Activated naive CD4-positive, alpha-beta T cell treated with anti-CD3 and anti-CD28 coated beads, Interleukin-2, amount 10 ng/mL, durations not matched to agents 7 days and 5 days (primary cell): ENCODE results near the gene ZNF648.
"Not testable (repeated sequence)": the region's sequence is repeated elsewhere in the genome, so short reads cannot be mapped to it uniquely, and the experiment has no call there.

Source experiments
- CTCF ChIA-PET: fragments of 350-600 bp; sonication (Branson Sonifier 250); formaldehyde crosslinking; loops from one replicate; lab custom pipeline; 2021; ENCODE audit warnings: antibody characterized with exemption; lab: Charles Lee
- DNase-seq: peaks from one replicate; pipeline ENCODE4 v3.0.0-alpha.2; 2020
- H3K27ac Mint-ChIP-seq: one replicate; pipeline ENCODE4 v1.8.0; 2021; ENCODE audit warnings: mild to moderate bottlenecking, moderate library complexity, mixed read lengths
- H3K27me3 Mint-ChIP-seq: one replicate; pipeline ENCODE4 v1.8.0; 2021; ENCODE audit warnings: mild to moderate bottlenecking, mixed read lengths
- H3K36me3 Mint-ChIP-seq: one replicate; pipeline ENCODE4 v1.8.0; 2021; ENCODE audit warnings: mixed read lengths
- H3K4me1 Mint-ChIP-seq: one replicate; pipeline ENCODE4 v1.8.0; 2021; ENCODE audit warnings: mixed read lengths
- H3K4me3 Mint-ChIP-seq: one replicate; pipeline ENCODE4 v1.8.0; 2021; ENCODE audit warnings: mild to moderate bottlenecking, moderate library complexity, mixed read lengths
- H3K9me3 Mint-ChIP-seq: one replicate; pipeline ENCODE4 v1.8.0; 2021; ENCODE audit warnings: mixed read lengths

ZNF648 gene

GRCh38 chr1:182062223-182062622, 711 bp upstream of the ZNF648 start:
- CTCF ChIA-PET, result interaction anchor here (1.0 to 1.6 kb wide), 2 partner anchors 17 to 126 kb away, joined by 3 to 4 read pairs; no protein-coding TSS in a partner anchor
- Mint-ChIP-seq H3K36me3 (no peaks in the 10 kb centered on the region), H3K27me3 (peaks cover 67% of the 10 kb centered on the region), H3K4me3 (no peak overlapping the region), H3K4me1 (peaks cover 4% of the 10 kb centered on the region), H3K9me3 (no peaks in the 10 kb centered on the region), H3K27ac (no peak overlapping the region)
- no peak for DNase-seq

GRCh38 chr1:182060877-182061276, 635 bp downstream of the ZNF648 start:
- DNase-seq, result no peak
- CTCF ChIA-PET, result no interaction called here
- Mint-ChIP-seq H3K4me3 (no peak overlapping the region), H3K27me3 (peaks cover 71% of the 10 kb centered on the region), H3K4me1 (peaks cover 10% of the 10 kb centered on the region), H3K36me3 (no peaks in the 10 kb centered on the region), H3K27ac (no peak overlapping the region), H3K9me3 (no peaks in the 10 kb centered on the region)

- Mint-ChIP-seq H3K36me3 (no peaks in the 10 kb centered on the region), H3K4me3 (no peak overlapping the region), H3K4me1 (peaks cover 10% of the 10 kb centered on the region), H3K27me3 (peaks cover 70% of the 10 kb centered on the region), H3K27ac (no peak overlapping the region), H3K9me3 (no peaks in the 10 kb centered on the region)
- DNase-seq, result no peak
- CTCF ChIA-PET, result interaction anchor here (1.5 kb wide), 1 partner anchor 8 kb away, joined by 3 read pairs; no protein-coding TSS in a partner anchor
Measured at GRCh38 chr1:182059936-182060335, 1.6 kb downstream of the ZNF648 start.

- Mint-ChIP-seq H3K4me3 (no peak overlapping the region), H3K27ac (peak overlapping the region; percentile 62), H3K9me3 (no peaks in the 10 kb centered on the region), H3K36me3 (no peaks in the 10 kb centered on the region), H3K27me3 (peaks cover 60% of the 10 kb centered on the region), H3K4me1 (peaks cover 14% of the 10 kb centered on the region)
- DNase-seq, result peak; percentile 23
- CTCF ChIA-PET, result interaction anchor here (1.4 to 1.5 kb wide), 2 partner anchors 87 to 120 kb away, joined by 3 read pairs; no protein-coding TSS in a partner anchor
Measured at GRCh38 chr1:182056601-182057366, 4.7 kb downstream of the ZNF648 start.

- CTCF ChIA-PET, result interaction anchor here (0.7 to 4.6 kb wide), 27 partner anchors 11 to 577 kb away, joined by 3 to 49 read pairs (median 4); partner anchors contain the start of gene CACNA1E
- no peaks in the 10 kb centered on the region for H3K36me3 Mint-ChIP-seq
- peak; percentile 76 for DNase-seq
- peaks cover 22% of the 10 kb centered on the region for H3K4me1 Mint-ChIP-seq
- no peak overlapping the region for H3K27ac Mint-ChIP-seq
- no peak overlapping the region for H3K4me3 Mint-ChIP-seq
- H3K27me3 Mint-ChIP-seq, result peaks cover 40% of the 10 kb centered on the region
- no peaks in the 10 kb centered on the region for H3K9me3 Mint-ChIP-seq
Measured at GRCh38 chr1:182054698-182055326, 6.7 kb downstream of the ZNF648 start.

GRCh38 chr1:182052355-182052754, 9.2 kb downstream of the ZNF648 start:
- CTCF ChIA-PET, result interaction anchor here (0.7 to 4.6 kb wide), 13 partner anchors 15 to 574 kb away, joined by 3 to 49 read pairs (median 5); no protein-coding TSS in a partner anchor
- Mint-ChIP-seq H3K27me3 (peaks cover 19% of the 10 kb centered on the region), H3K9me3 (no peaks in the 10 kb centered on the region), H3K36me3 (no peaks in the 10 kb centered on the region), H3K4me1 (peaks cover 33% of the 10 kb centered on the region), H3K4me3 (no peak overlapping the region), H3K27ac (no peak overlapping the region)
- DNase-seq, result no peak

GRCh38 chr1:182051938-182052337, 9.6 kb downstream of the ZNF648 start:
- Mint-ChIP-seq H3K27me3 (peaks cover 15% of the 10 kb centered on the region), H3K9me3 (no peaks in the 10 kb centered on the region), H3K4me1 (peaks cover 37% of the 10 kb centered on the region), H3K27ac (no peak overlapping the region), H3K36me3 (no peaks in the 10 kb centered on the region), H3K4me3 (no peak overlapping the region)
- CTCF ChIA-PET, result interaction anchor here (0.7 to 4.6 kb wide), 11 partner anchors 15 to 574 kb away, joined by 3 to 49 read pairs (median 6); no protein-coding TSS in a partner anchor
- no peak for DNase-seq

GRCh38 chr1:182050481-182051448, 10.7 kb downstream of the ZNF648 start:
- CTCF ChIA-PET, result interaction anchor here (2.9 to 4.5 kb wide), 2 partner anchors 22 to 29 kb away, joined by 16 to 33 read pairs; no protein-coding TSS in a partner anchor
- Mint-ChIP-seq H3K36me3 (peaks cover 6% of the 10 kb centered on the region), H3K27ac (no peak overlapping the region), H3K4me1 (peaks cover 43% of the 10 kb centered on the region), H3K9me3 (peaks cover 6% of the 10 kb centered on the region), H3K4me3 (no peak overlapping the region), H3K27me3 (peaks cover 3% of the 10 kb centered on the region)
- no peak for DNase-seq

- peaks cover 6% of the 10 kb centered on the region for H3K36me3 Mint-ChIP-seq
- peaks cover 15% of the 10 kb centered on the region for H3K9me3 Mint-ChIP-seq
- no peaks in the 10 kb centered on the region for H3K27me3 Mint-ChIP-seq
- CTCF ChIA-PET, result interaction anchor here (2.3 kb wide), 1 partner anchor 32 kb away, joined by 10 read pairs; no protein-coding TSS in a partner anchor
- no peak overlapping the region for H3K27ac Mint-ChIP-seq
- DNase-seq, result no peak
- peaks cover 47% of the 10 kb centered on the region for H3K4me1 Mint-ChIP-seq
- no peak overlapping the region for H3K4me3 Mint-ChIP-seq
Measured at GRCh38 chr1:182048562-182048961, 12.9 kb downstream of the ZNF648 start.

GRCh38 chr1:182046763-182047162, 14.7 kb downstream of the ZNF648 start:
- CTCF ChIA-PET, result interaction anchor here (1.2 to 2.3 kb wide), 3 partner anchors 11 to 34 kb away, joined by 3 to 10 read pairs (median 6); no protein-coding TSS in a partner anchor
- no peak for DNase-seq
- Mint-ChIP-seq H3K27me3 (no peaks in the 10 kb centered on the region), H3K9me3 (peaks cover 15% of the 10 kb centered on the region), H3K36me3 (peaks cover 6% of the 10 kb centered on the region), H3K4me3 (peak overlapping the region; percentile 0), H3K4me1 (peaks cover 43% of the 10 kb centered on the region), H3K27ac (peak overlapping the region; percentile 80)

- Mint-ChIP-seq H3K4me1 (peaks cover 35% of the 10 kb centered on the region), H3K9me3 (peaks cover 15% of the 10 kb centered on the region)
- CTCF ChIA-PET, H3K27ac Mint-ChIP-seq, H3K36me3 Mint-ChIP-seq, H3K27me3 Mint-ChIP-seq, DNase-seq, H3K4me3 Mint-ChIP-seq: not testable (repeated sequence)
Measured at GRCh38 chr1:182045481-182045880, 16.0 kb downstream of the ZNF648 start.

GRCh38 chr1:182041615-182042014, 19.9 kb downstream of the ZNF648 start:
- DNase-seq, result no peak
- CTCF ChIA-PET, result no interaction called here
- H3K27ac Mint-ChIP-seq, result no peak overlapping the region
- peaks cover 18% of the 10 kb centered on the region for H3K4me1 Mint-ChIP-seq
- peaks cover 7% of the 10 kb centered on the region for H3K36me3 Mint-ChIP-seq
- H3K4me3 Mint-ChIP-seq, result no peak overlapping the region
- H3K9me3 Mint-ChIP-seq, result peaks cover 17% of the 10 kb centered on the region
- H3K27me3 Mint-ChIP-seq, result no peaks in the 10 kb centered on the region

GRCh38 chr1:182038220-182038619, 23.3 kb downstream of the ZNF648 start:
- DNase-seq, result no peak
- Mint-ChIP-seq H3K4me1 (peaks cover 13% of the 10 kb centered on the region), H3K4me3 (no peak overlapping the region), H3K9me3 (peaks cover 8% of the 10 kb centered on the region), H3K27me3 (no peaks in the 10 kb centered on the region), H3K27ac (no peak overlapping the region), H3K36me3 (peaks cover 3% of the 10 kb centered on the region)
- CTCF ChIA-PET, result no interaction called here
